ENCODE measurements around the gene GRM5. TPM values are rescaled to one million over a fixed set of nuclear protein-coding genes. Genes with fewer than 3 reads are reported as not detected.

GRM5 gene
- total RNA-seq, 3 donors from 2014 or later = not detected

DNA sequence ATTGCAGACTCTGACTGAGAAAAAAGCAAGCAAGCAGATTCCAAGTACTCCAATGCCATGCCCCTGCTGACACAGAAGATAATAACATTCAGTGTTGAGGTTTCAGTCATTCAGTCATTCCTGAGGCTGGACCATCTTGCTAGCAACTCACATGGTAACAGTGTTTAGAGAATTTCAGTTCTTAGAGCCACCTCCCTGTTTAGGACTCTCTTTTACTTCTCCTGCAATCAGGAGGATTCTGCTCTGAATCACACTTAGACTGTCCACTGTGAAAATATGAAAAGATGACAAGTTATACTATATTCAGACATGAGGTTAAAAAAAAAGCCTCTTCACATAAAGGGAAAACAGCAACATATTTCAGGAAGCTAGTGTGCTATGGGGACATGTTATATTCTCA, 544.4 kb downstream of the GRM5 start:
- Histone ChIP-seq H3K9me3 (no peaks in the 10 kb centered on the region), H3K36me3 (ENCODE audit: low read depth) (no peaks in the 10 kb centered on the region), H3K4me1 (ENCODE audit: low read depth) (no peaks in the 10 kb centered on the region), H3K4me3 (no peak overlapping the region)
- intact Hi-C loops (cut with DNase I, micrococcal nuclease) = no loop called here
- DNase-seq = no peak
- TF ChIP-seq, protein P1, sequence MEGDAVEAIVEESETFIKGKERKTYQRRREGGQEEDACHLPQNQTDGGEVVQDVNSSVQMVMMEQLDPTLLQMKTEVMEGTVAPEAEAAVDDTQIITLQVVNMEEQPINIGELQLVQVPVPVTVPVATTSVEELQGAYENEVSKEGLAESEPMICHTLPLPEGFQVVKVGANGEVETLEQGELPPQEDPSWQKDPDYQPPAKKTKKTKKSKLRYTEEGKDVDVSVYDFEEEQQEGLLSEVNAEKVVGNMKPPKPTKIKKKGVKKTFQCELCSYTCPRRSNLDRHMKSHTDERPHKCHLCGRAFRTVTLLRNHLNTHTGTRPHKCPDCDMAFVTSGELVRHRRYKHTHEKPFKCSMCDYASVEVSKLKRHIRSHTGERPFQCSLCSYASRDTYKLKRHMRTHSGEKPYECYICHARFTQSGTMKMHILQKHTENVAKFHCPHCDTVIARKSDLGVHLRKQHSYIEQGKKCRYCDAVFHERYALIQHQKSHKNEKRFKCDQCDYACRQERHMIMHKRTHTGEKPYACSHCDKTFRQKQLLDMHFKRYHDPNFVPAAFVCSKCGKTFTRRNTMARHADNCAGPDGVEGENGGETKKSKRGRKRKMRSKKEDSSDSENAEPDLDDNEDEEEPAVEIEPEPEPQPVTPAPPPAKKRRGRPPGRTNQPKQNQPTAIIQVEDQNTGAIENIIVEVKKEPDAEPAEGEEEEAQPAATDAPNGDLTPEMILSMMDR (IDR thresholded peaks at IDR 0.05) = no peak
- ATAC-seq = no peak

DNA sequence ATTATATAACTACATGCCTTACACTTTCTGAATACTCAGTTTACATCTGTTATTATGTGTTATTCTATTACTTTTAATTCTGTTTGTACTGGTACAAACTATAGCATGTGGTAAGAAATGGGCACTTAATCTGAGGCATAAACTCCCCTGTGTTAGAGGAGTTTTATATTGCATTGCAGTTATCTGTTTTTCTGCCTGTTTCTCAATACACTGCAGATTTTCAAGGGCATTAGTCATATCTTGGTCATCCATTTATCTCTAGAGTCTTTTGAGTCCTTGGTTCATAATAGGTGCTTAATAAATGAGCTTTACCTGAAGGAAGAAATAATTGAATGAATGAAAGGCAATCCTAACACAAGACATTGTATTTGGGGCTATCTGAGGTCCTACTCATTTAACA, 545.4 kb downstream of the GRM5 start:
- no peak for DNase-seq
- TF ChIP-seq, protein P1 (IDR thresholded peaks at IDR 0.05) = no peak
- H3K9me3 ChIP-seq = no peaks in the 10 kb centered on the region
- no peaks in the 10 kb centered on the region for H3K36me3 ChIP-seq (ENCODE audit: low read depth)
- no peak for ATAC-seq
- H3K4me1 ChIP-seq (ENCODE audit: low read depth) = no peaks in the 10 kb centered on the region
- no peak overlapping the region for H3K4me3 ChIP-seq
- intact Hi-C loops (cut with DNase I, micrococcal nuclease) = no loop called here

DNA sequence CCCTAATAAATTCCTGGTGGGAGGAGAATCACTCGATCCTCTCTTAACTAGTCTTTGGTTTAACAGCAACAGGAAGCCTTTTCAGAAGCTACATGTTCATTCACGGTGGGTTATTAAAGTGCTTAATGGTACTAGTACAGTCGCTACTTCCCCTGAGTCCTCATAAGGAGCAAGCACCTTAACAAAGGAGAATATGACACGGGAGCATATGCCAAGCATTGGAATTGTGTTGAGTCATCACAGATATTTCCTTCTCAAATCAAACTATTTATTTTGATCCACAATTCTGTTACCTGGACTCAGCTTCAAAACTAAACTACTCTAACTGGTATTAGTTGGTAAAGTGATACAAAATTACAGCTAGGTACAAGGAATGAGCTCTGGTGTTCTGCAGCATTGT, 550.8 kb downstream of the GRM5 start:
- Histone ChIP-seq H3K4me1 (ENCODE audit: low read depth) (no peaks in the 10 kb centered on the region), H3K9me3 (no peaks in the 10 kb centered on the region), H3K36me3 (ENCODE audit: low read depth) (no peaks in the 10 kb centered on the region), H3K4me3 (no peak overlapping the region)
- DNase-seq (no peak), ATAC-seq (no peak)
- TF ChIP-seq, protein P1 (IDR thresholded peaks at IDR 0.05) = no peak
- intact Hi-C loops (cut with DNase I, micrococcal nuclease) = no loop called here

DNA sequence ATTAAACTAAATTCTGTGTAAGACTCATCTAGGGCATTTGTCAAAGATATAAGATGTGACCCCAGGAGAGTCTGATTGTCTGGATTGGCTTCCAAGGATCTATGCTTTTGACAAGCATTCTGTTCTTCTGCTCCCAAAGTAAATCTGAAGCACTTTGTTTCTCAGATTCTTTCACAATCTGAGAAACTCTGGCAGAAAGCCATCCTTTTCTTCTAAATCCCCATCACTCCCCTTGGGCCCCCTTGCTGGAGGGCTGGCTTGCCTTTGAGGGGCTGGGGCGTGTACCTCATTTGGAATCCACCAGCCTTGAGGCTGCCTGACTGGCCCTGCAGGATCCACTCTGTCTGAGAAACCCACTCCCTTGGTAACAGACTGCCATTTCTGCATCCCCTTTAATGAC, 554.8 kb downstream of the GRM5 start:
- peaks cover 6% of the 10 kb centered on the region for H3K4me1 ChIP-seq (ENCODE audit: low read depth)
- ATAC-seq = no peak
- no peak overlapping the region for H3K4me3 ChIP-seq
- DNase-seq = no peak
- TF ChIP-seq, protein P1 (IDR thresholded peaks at IDR 0.05) = no peak
- no peaks in the 10 kb centered on the region for H3K36me3 ChIP-seq (ENCODE audit: low read depth)
- H3K9me3 ChIP-seq = no peaks in the 10 kb centered on the region
- intact Hi-C loops (cut with DNase I, micrococcal nuclease) = no loop called here

GRCh38 chr11:88508759-88509581, 556.8 kb downstream of the GRM5 start:
- peak; percentile 87 for ATAC-seq
- TF ChIP-seq, protein P1 (IDR thresholded peaks at IDR 0.05) = no peak
- peak; percentile 10 to 49 (median 45) for DNase-seq

More at GRCh38 chr11:88508759-88509581, 556.8 kb downstream of the GRM5 start:
- Histone ChIP-seq H3K4me1 (ENCODE audit: low read depth) (peaks cover 6% of the 10 kb centered on the region), H3K9me3 (no peaks in the 10 kb centered on the region), H3K36me3 (ENCODE audit: low read depth) (no peaks in the 10 kb centered on the region), H3K4me3 (no peak overlapping the region)
- intact Hi-C loops (cut with DNase I, micrococcal nuclease) = no loop called here
